Measurements from ENCODE around the gene YAP1.

DNA sequence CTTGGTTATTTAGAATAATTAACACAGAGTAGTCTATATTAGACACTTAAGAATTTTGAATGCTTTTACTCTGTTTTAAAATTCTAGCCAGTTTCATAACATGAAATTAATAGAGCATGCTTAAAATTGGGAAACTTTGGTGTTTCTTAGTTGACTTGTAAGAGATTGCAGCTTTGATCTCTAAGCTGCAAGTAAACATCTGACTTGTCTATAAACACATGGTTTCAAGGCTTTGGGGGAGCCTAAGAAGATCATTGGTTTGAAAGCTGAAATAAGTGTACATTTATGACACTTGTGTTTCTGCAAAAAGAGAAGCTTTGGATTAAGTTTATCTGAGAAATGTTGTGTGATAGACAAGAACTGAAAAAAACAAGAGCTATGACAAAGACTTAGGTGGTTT is 37.8 kb downstream of the YAP1 start:
- TF ChIP-seq CTCF (IDR thresholded peaks at IDR 0.05) = no peak
- TF ChIP-seq POLR2A (IDR thresholded peaks at IDR 0.05; ENCODE audit: low read depth) = no peak
- TF ChIP-seq EP300 (IDR thresholded peaks at IDR 0.05) = no peak
- no peak for TF ChIP-seq POLR2AphosphoS5 (IDR thresholded peaks at IDR 0.05)

All from esophagus muscularis mucosa (tissue), 4 donors.